ENCODE measurements around the gene IQGAP2.

Gene IQGAP2

GRCh38 chr5:76494201-76494600 lies 91.1 kb downstream of the IQGAP2 start:
- H4K20me1 ChIP-seq (ENCODE audit: control insufficient read depth, insufficient read depth, low read depth, low read length): no peaks in the 10 kb centered on the region
- H3K4me3 ChIP-seq (ENCODE audit: low read length): no peak overlapping the region
- no peaks in the 10 kb centered on the region for H3F3A ChIP-seq (ENCODE audit: control insufficient read depth, insufficient read depth)
- H3K4me1 ChIP-seq (ENCODE audit: control insufficient read depth, low read length): no peaks in the 10 kb centered on the region
- H3K36me3 ChIP-seq (ENCODE audit: control insufficient read depth, low read length): no peaks in the 10 kb centered on the region
- H3K4me2 ChIP-seq (ENCODE audit: low read length): no peak overlapping the region
- H3K27ac ChIP-seq (ENCODE audit: low read depth, low read length): no peak overlapping the region
- TF ChIP-seq CTCF (IDR thresholded peaks at IDR 0.05; ENCODE audit: low read depth, low read length, poor library complexity, severe bottlenecking) (no peak), EZH2phosphoT487 (IDR thresholded peaks at IDR 0.05; ENCODE audit: borderline replicate concordance, low read length) (no peak)
- no peaks in the 10 kb centered on the region for H3K9me3 ChIP-seq (ENCODE audit: control insufficient read depth, insufficient read depth, low read length)
- H3K9me2 ChIP-seq (replicated peaks; ENCODE audit: control insufficient read depth, low read length): no peaks in the 10 kb centered on the region
- H3K27me3 ChIP-seq (ENCODE audit: control insufficient read depth, low read length): no peaks in the 10 kb centered on the region
- H3K79me2 ChIP-seq (ENCODE audit: control insufficient read depth, low read length): peaks cover 13% of the 10 kb centered on the region

GRCh38 chr5:76495870-76496269 lies 92.8 kb downstream of the IQGAP2 start:
- Histone ChIP-seq H3K4me1 (ENCODE audit: control insufficient read depth, low read length) (no peaks in the 10 kb centered on the region), H3K27ac (ENCODE audit: low read depth, low read length) (no peak overlapping the region), H3K4me2 (ENCODE audit: low read length) (no peak overlapping the region), H3K27me3 (ENCODE audit: control insufficient read depth, low read length) (no peaks in the 10 kb centered on the region), H3K4me3 (ENCODE audit: low read length) (no peak overlapping the region), H3K36me3 (ENCODE audit: control insufficient read depth, low read length) (no peaks in the 10 kb centered on the region), H3K9me2 (replicated peaks; ENCODE audit: control insufficient read depth, low read length) (no peaks in the 10 kb centered on the region), H3K9me3 (ENCODE audit: control insufficient read depth, insufficient read depth, low read length) (no peaks in the 10 kb centered on the region), H3K79me2 (ENCODE audit: control insufficient read depth, low read length) (peaks cover 13% of the 10 kb centered on the region), H3F3A (ENCODE audit: control insufficient read depth, insufficient read depth) (no peaks in the 10 kb centered on the region), H4K20me1 (ENCODE audit: control insufficient read depth, insufficient read depth, low read depth, low read length) (no peaks in the 10 kb centered on the region)
- no peak for TF ChIP-seq CTCF (IDR thresholded peaks at IDR 0.05; ENCODE audit: low read depth, low read length, poor library complexity, severe bottlenecking)
- no peak for TF ChIP-seq EZH2phosphoT487 (IDR thresholded peaks at IDR 0.05; ENCODE audit: borderline replicate concordance, low read length)

GRCh38 chr5:76497065-76497460 lies 94.0 kb downstream of the IQGAP2 start:
- no peaks in the 10 kb centered on the region for H3K27me3 ChIP-seq (ENCODE audit: control insufficient read depth, low read length)
- no peaks in the 10 kb centered on the region for H3K36me3 ChIP-seq (ENCODE audit: control insufficient read depth, low read length)
- no peaks in the 10 kb centered on the region for H3K4me1 ChIP-seq (ENCODE audit: control insufficient read depth, low read length)
- no peaks in the 10 kb centered on the region for H3F3A ChIP-seq (ENCODE audit: control insufficient read depth, insufficient read depth)
- no peaks in the 10 kb centered on the region for H4K20me1 ChIP-seq (ENCODE audit: control insufficient read depth, insufficient read depth, low read depth, low read length)
- no peaks in the 10 kb centered on the region for H3K9me3 ChIP-seq (ENCODE audit: control insufficient read depth, insufficient read depth, low read length)
- H3K4me2 ChIP-seq (ENCODE audit: low read length): no peak overlapping the region
- peaks cover 8% of the 10 kb centered on the region for H3K79me2 ChIP-seq (ENCODE audit: control insufficient read depth, low read length)
- no peak overlapping the region for H3K4me3 ChIP-seq (ENCODE audit: low read length)
- H3K9me2 ChIP-seq (replicated peaks; ENCODE audit: control insufficient read depth, low read length): no peaks in the 10 kb centered on the region
- no peak overlapping the region for H3K27ac ChIP-seq (ENCODE audit: low read depth, low read length)
- TF ChIP-seq CTCF (IDR thresholded peaks at IDR 0.05; ENCODE audit: low read depth, low read length, poor library complexity, severe bottlenecking): no peak
- TF ChIP-seq EZH2phosphoT487 (IDR thresholded peaks at IDR 0.05; ENCODE audit: borderline replicate concordance, low read length): no peak

Data from DOHH2 (cell line).